ENCODE measurements around the gene MAP10.
A peak's percentile ranks its signal among the peaks of the same experiment; 100 is the strongest.

MAP10 gene

DNA sequence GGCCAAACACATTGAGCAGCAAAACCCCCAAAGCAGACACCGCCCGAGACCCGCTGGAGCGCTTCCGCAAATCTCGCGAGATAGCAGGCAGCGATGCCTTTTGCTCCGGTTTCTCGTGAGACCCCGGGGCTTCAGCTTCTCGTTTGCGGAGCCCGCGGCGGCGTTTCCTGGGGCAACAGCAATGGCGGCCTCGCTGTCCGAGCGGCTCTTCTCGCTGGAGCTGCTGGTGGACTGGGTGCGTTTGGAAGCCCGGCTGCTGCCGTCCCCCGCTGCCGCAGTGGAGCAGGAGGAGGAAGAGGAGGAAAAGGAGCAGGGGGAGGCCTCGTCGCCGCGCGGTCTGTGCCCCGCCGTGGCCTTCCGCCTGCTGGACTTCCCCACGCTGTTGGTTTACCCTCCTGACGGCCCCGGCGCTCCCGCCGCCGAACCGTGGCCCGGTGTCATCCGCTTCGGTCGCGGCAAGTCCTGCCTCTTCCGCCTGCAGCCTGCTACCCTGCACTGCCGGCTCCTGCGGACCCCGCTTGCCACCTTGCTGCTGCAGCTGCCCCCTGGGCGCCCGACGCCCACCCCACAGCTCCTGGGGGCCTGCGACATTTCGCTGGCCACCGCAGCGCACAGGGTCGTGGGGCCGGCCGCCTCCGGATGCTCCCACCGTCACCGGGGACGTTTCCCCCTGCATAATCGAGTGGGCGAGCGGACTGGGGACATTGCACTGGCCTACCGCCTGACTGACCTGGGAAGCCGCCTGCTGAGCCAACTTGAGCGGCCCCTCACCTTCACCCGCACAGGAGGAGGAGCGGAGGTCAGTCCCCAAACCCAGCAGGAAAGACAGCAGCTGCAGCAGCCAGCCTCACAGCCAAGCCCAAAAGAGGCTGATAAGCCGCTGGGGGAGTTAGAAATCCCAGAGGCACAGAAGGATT lies at the start of gene MAP10:
Gene MAP10, plus strand, starts transcription at position 148 of the 917 bp plus-strand sequence. Its CDS starts 34 bp downstream, at position 182.
- peak; percentile 66 for DNase-seq (ENCODE audit: low read depth)
- peak within 1 kb of the TSS; percentile 81 for H3K4me3 ChIP-seq (ENCODE audit: low read depth, low read length)
- no peak for TF ChIP-seq CTCF (IDR thresholded peaks at IDR 0.05; ENCODE audit: low read depth, low read length, missing control alignments)

DNA sequence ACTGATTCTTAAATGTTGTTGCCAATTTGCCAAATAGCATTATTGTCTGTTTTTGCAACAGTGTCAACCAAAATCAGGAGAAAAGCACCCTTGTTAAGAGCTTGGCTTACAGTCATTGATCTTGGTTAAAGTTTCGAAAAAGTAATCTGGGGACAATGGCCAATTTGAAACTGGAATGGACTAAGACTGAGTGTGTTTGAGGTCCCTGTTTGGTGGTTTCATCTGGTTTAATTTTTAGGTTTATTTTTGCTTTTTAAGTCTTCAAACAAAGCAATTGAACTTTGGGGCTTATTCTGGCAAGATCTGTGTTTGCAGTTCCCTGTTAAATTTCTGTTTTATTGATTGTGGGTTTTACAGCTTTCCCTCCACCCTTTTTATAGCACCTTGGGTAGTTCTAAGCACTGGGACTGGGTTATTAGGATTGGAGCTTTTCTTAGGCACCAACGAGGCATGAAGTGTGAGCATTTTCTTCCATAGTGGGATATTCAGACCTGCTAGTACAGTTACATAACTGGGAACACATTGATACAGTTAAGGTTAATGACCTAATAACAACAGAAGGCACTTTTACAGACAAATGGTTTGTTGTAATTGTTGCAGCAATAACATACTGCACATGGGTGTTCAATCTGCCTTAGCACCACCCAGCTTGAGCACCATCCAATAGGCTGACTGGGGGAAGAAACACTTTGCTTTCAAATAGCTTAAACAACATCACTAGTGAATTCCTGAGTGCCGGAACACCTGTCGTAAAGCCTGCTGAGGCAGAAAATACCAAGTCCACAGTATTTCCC lies 40.6 kb upstream of the MAP10 start:
- no peak for DNase-seq (ENCODE audit: low read depth)
- no peak overlapping the region for H3K4me3 ChIP-seq (ENCODE audit: low read depth, low read length)
- TF ChIP-seq CTCF (IDR thresholded peaks at IDR 0.05; ENCODE audit: low read depth, low read length, missing control alignments), result no peak

DNA sequence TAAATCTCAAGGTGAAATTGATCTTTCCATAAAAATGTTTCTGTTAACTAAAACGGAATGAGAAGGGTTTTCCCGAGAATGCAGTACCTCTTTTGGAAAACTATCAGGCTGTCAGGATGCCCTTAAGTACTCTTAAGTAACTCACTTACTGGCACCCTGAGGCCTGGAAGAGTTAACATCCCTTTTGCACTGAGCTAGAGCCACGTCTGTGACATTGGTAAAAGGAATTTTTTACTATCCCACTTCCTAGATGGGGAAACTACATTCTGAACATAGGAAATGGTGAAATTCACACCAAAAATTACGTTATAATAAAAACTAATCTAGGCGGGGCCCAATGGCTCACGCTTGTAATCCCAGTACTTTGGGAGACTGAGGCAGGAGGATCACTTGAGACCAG lies 39.7 kb upstream of the MAP10 start:
- no peak for TF ChIP-seq CTCF (IDR thresholded peaks at IDR 0.05; ENCODE audit: low read depth, low read length, missing control alignments)
- no peak overlapping the region for H3K4me3 ChIP-seq (ENCODE audit: low read depth, low read length)
- DNase-seq (ENCODE audit: low read depth), result no peak

GRCh38 chr1:232766241-232766890 lies 38.9 kb upstream of the MAP10 start:
- no peak for TF ChIP-seq CTCF (IDR thresholded peaks at IDR 0.05; ENCODE audit: low read depth, low read length, missing control alignments)
- DNase-seq (ENCODE audit: low read depth), result no peak
- H3K4me3 ChIP-seq (ENCODE audit: low read depth, low read length), result no peak overlapping the region

DNA sequence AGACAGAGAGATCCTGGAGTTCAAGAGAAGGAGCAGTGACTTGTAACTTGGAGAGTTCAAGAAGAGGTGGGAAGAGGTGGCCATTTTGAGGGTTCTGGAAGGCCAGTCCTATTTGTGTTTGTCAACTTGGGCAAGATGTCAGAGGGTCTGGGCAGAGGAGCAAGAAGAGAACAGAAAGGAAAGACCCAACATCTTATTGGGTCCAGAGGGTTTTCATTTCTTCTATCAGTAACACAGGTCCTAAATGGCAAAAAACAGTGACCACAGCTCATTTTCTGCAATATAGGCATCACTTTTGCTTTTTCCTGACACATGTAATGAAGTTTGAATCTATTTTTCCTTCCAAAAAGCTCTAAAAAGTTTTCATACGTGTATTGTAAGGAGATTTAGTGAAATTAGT lies 38.3 kb upstream of the MAP10 start:
- H3K4me3 ChIP-seq (ENCODE audit: low read depth, low read length), result no peak overlapping the region
- TF ChIP-seq CTCF (IDR thresholded peaks at IDR 0.05; ENCODE audit: low read depth, low read length, missing control alignments), result no peak
- DNase-seq (ENCODE audit: low read depth), result no peak

DNA sequence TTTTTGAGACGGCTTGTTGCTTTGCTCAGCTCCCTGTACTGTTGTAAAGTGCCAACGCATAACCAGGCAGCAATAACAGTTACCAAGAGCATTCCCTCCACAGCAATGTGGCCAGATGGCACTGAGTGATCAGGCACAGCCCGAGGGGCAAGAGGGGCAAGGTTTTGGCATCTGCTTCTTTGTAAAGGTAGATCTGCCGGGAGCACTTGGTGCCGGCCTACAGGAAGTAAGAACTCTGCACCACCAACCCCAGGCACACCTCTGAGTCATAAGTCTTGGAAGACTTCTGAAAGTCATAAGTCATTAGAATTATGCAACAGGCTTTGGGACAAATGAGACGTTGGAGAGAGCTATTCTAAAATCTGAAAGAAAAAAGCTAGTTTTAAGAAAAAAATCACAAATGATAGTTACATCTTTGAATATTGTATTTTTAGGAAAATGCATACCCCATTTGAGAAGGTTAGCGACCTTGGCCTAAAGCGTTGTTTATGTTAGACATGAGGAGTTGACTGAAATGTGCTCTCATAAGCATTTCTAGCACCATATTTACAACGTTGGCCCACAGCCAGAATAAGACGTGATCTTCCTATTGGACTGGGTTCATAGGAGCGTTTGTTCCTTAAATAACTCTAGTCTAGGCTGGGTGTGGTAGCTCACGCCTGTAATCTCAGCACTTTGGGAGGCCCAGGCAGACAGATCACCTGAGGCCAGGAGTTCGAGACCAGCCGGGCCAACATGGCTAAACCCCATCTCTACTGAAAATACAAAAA lies 37.7 kb upstream of the MAP10 start:
- DNase-seq (ENCODE audit: low read depth), result no peak
- H3K4me3 ChIP-seq (ENCODE audit: low read depth, low read length), result no peak overlapping the region
- no peak for TF ChIP-seq CTCF (IDR thresholded peaks at IDR 0.05; ENCODE audit: low read depth, low read length, missing control alignments)
